Endothelial cell of umbilical vein (primary cell): ENCODE measurements around the gene DDHD1. TPM values are rescaled to one million over a fixed set of nuclear protein-coding genes. Genes with fewer than 3 reads are reported as not detected.

ENCODE experiments used
- BruUV-seq: library from RNA; stranded (reverse); fragments of 400-500 nt; replicated peaks from 2 replicates; lab custom pipeline; 2021; lab: Mats Ljungman, UMichigan
- CTCF ChIA-PET: fragments of 300-600, 350-600 bp; sonication (Branson Sonifier 250); formaldehyde crosslinking; loops from one replicate; lab custom pipeline; 2021; ENCODE audit warnings: antibody characterized with exemption, inconsistent platforms; lab: Charles Lee
- POLR2A ChIA-PET: fragments of 300-600, 350-600 bp; sonication (Branson Sonifier 250); formaldehyde crosslinking; loops from one replicate; lab custom pipeline; 2021; ENCODE audit warnings: antibody characterized with exemption, inconsistent platforms; lab: Charles Lee
- DNase-seq: peaks from one replicate; pipeline ENCODE4 v3.0.0-alpha.2; 2011; ENCODE audit warnings: low read depth, low spot score
- FAIRE-seq: peaks from 2 replicates; lab custom pipeline; 2011; peaks lifted over from hg19 to GRCh38; lab: Jason Lieb, UNC
- H2AFZ ChIP-seq: 2 replicates; pipeline ENCODE4 v1.6.0; 2012; ENCODE audit warnings: low read depth, low read length, control low read depth, inconsistent platforms
- H3K27ac ChIP-seq: 2 replicates; pipeline ENCODE4 v1.5.1; 2011; ENCODE audit warnings: low read depth, mild to moderate bottlenecking, control low read depth, low read length, moderate library complexity; ENCODE audit not compliant: insufficient read depth
- H3K27me3 ChIP-seq, 2 experiments: 2 replicates each; pipeline versions ENCODE4 v1.6.0 to v1.6.1; 2011; ENCODE audit warnings: low read length in 2 of 2, mixed read lengths in 1 of 2; ENCODE audit not compliant: control insufficient read depth in 2 of 2, insufficient read depth in 2 of 2
- H3K36me3 ChIP-seq, 2 experiments: 2 replicates in 1 of 2; 3 replicates in 1 of 2; pipeline ENCODE4 v1.5.1; 2011; ENCODE audit warnings: low read length in 2 of 2, mild to moderate bottlenecking in 1 of 2, moderate library complexity in 1 of 2; ENCODE audit not compliant: control insufficient read depth in 2 of 2, insufficient read depth in 2 of 2; ENCODE audit errors: extremely low read depth in 1 of 2
- H3K4me1 ChIP-seq: 3 replicates; pipeline ENCODE4 v1.5.1; 2011; ENCODE audit warnings: mild to moderate bottlenecking, low read length; ENCODE audit not compliant: control insufficient read depth, insufficient read depth; ENCODE audit errors: extremely low read depth
- H3K4me2 ChIP-seq: 2 replicates; pipeline ENCODE4 v1.6.1; 2011; ENCODE audit warnings: low read length, control low read depth, mixed read lengths; ENCODE audit not compliant: insufficient read depth
- H3K4me3 ChIP-seq, 3 experiments: fragments of 200-600 bp in 1 of 3; sonication (generic), shearing (Covaris generic) in 1 of 3; replicated peaks in 1 of 3; 2 replicates each; pipeline ENCODE4 v1.5.1; 2011 to 2016; ENCODE audit warnings: control low read depth in 3 of 3, low read length in 3 of 3, mild to moderate bottlenecking in 2 of 3, inconsistent platforms in 1 of 3, low read depth in 1 of 3, moderate library complexity in 1 of 3; ENCODE audit not compliant: insufficient read depth in 1 of 3
- H3K79me2 ChIP-seq: 2 replicates; pipeline ENCODE4 v1.6.0; 2012; ENCODE audit warnings: low read length, inconsistent platforms; ENCODE audit not compliant: control insufficient read depth, insufficient read depth
- H3K9ac ChIP-seq: replicated peaks from 2 replicates; pipeline ENCODE3; 2011; ENCODE audit warnings: low read length, control low read depth; ENCODE audit not compliant: insufficient read depth; ENCODE audit errors: extremely low read depth
- H3K9me1 ChIP-seq: replicated peaks from 3 replicates; pipeline ENCODE4 v1.6.0; 2011; ENCODE audit warnings: mild to moderate bottlenecking, low read length; ENCODE audit not compliant: control insufficient read depth, insufficient read depth; ENCODE audit errors: extremely low read depth
- H3K9me3 ChIP-seq: replicated peaks from 2 replicates; pipeline ENCODE4 v1.5.1; 2012; ENCODE audit warnings: low read length, inconsistent platforms; ENCODE audit not compliant: control insufficient read depth, insufficient read depth
- H4K20me1 ChIP-seq: replicated peaks from 2 replicates; pipeline ENCODE3; 2011; ENCODE audit warnings: mild to moderate bottlenecking, low read length; ENCODE audit not compliant: control insufficient read depth, insufficient read depth; ENCODE audit errors: extremely low read depth
- EZH2 ChIP-seq: IDR thresholded peaks from 2 replicates; pipeline ENCODE4 v1.6.1; 2012; ENCODE audit warnings: borderline replicate concordance, low read depth, mild to moderate bottlenecking, moderate library complexity, low read length, inconsistent platforms; ENCODE audit not compliant: severe bottlenecking
- FOS ChIP-seq: IDR thresholded peaks from 2 replicates; pipeline ENCODE4 v1.6.1; 2011; ENCODE audit warnings: mild to moderate bottlenecking, low read length, moderate library complexity, borderline replicate concordance; ENCODE audit not compliant: insufficient read depth
- GATA2 ChIP-seq: IDR thresholded peaks from 2 replicates; pipeline ENCODE4 v1.7.0; 2011; ENCODE audit warnings: low read depth, mild to moderate bottlenecking, moderate library complexity, mixed read lengths, low read length; ENCODE audit not compliant: insufficient read length, insufficient read depth
- JUN ChIP-seq: IDR thresholded peaks from 2 replicates; pipeline ENCODE4 v1.6.1; 2011; ENCODE audit warnings: borderline replicate concordance, low read depth; ENCODE audit not compliant: insufficient read length, insufficient read depth
- MAX ChIP-seq: IDR thresholded peaks from 2 replicates; pipeline ENCODE4 v1.6.1; 2011; ENCODE audit not compliant: insufficient read depth, insufficient read length
- MYC ChIP-seq: IDR thresholded peaks from one replicate; pipeline ENCODE4 v1.6.1; 2011; ENCODE audit warnings: mild to moderate bottlenecking, low read depth, low read length
- POLR2A ChIP-seq: IDR thresholded peaks from 2 replicates; pipeline ENCODE4 v1.6.1; 2012; ENCODE audit warnings: low read depth, mild to moderate bottlenecking, control low read depth, low read length
- POLR2AphosphoS5 ChIP-seq: IDR thresholded peaks from 2 replicates; pipeline ENCODE4 v1.6.1; 2012; ENCODE audit warnings: low read depth, mild to moderate bottlenecking, control low read depth, low read length, moderate library complexity; ENCODE audit not compliant: insufficient read depth
- dilution Hi-C: fragments of 300-500 bp; cut with MboI; formaldehyde crosslinking; loops from one replicate; pipeline ENCODE4 v1.15.0; 2019; ENCODE audit warnings: low sequenced_read_pairs; ENCODE audit not compliant: extremely low pct_ligation_motif_present
- intact Hi-C: fragments of 100-400 bp; cut with micrococcal nuclease; formaldehyde crosslinking; loops from one replicate; pipeline ENCODE4 v1.10.0; 2022
- polyA plus RNA-seq, 4 experiments: library from polyadenylated mRNA; depleted of rRNA in 3 of 4; stranded (reverse) in 3 of 4; unstranded in 1 of 4; fragments of >200 nt; gene quantifications; 2 replicates each; pipeline versions ENCODE4 v1.2.1 to v1.2.3, GENCODE V29; 2011 to 2012; ENCODE audit warnings: missing spikeins in 1 of 4
- total RNA-seq: library from RNA; stranded (reverse); gene quantifications from 2 replicates; pipeline ENCODE4 v1.2.3, GENCODE V29; 2021
- TF ChIP-seq, protein P1 (sequence below), 2 donors: IDR thresholded peaks; 1 replicate in 1 of 2; 2 replicates in 1 of 2; pipeline ENCODE4 v1.5.1; 2011; ENCODE audit warnings: low read length in 2 of 2, mild to moderate bottlenecking in 2 of 2, moderate library complexity in 2 of 2, control low read depth in 1 of 2, inconsistent platforms in 1 of 2, low read depth in 1 of 2; ENCODE audit not compliant: insufficient read depth in 1 of 2; ENCODE audit errors: extremely low read depth in 1 of 2

The DDHD1 gene
- total and polyA plus RNA-seq, 2 donors (not counting 3 experiments of a cell fraction or from before 2014, with no cell fraction given): 2.7 to 12.4 TPM

- no peak overlapping the region for H2AFZ ChIP-seq
- ChIA-PET POLR2A (no interaction called here), CTCF (interaction anchor here (0.9 kb wide), 1 partner anchor 9 kb away, joined by 4 read pairs; no protein-coding TSS in a partner anchor)
- H3K9me1 ChIP-seq: no peaks in the 10 kb centered on the region
- intact Hi-C loops: no loop called here
- no peak overlapping the region for H3K4me3 ChIP-seq
- dilution Hi-C loops: no loop called here
- H3K9ac ChIP-seq: no peak overlapping the region
- no peaks in the 10 kb centered on the region for H3K4me1 ChIP-seq
- FAIRE-seq: no peak
- no TSS peak for BruUV-seq
- H3K27ac ChIP-seq: no peak overlapping the region
- DNase-seq: no peak
- no peak for TF ChIP-seq JUN
- TF ChIP-seq GATA2: no peak
- no peak for TF ChIP-seq MYC
- TF ChIP-seq FOS: no peak
- no peak for TF ChIP-seq MAX
- TF ChIP-seq, protein P1, sequence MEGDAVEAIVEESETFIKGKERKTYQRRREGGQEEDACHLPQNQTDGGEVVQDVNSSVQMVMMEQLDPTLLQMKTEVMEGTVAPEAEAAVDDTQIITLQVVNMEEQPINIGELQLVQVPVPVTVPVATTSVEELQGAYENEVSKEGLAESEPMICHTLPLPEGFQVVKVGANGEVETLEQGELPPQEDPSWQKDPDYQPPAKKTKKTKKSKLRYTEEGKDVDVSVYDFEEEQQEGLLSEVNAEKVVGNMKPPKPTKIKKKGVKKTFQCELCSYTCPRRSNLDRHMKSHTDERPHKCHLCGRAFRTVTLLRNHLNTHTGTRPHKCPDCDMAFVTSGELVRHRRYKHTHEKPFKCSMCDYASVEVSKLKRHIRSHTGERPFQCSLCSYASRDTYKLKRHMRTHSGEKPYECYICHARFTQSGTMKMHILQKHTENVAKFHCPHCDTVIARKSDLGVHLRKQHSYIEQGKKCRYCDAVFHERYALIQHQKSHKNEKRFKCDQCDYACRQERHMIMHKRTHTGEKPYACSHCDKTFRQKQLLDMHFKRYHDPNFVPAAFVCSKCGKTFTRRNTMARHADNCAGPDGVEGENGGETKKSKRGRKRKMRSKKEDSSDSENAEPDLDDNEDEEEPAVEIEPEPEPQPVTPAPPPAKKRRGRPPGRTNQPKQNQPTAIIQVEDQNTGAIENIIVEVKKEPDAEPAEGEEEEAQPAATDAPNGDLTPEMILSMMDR (IDR thresholded peaks at IDR 0.05; ENCODE audit: extremely low read depth in 1 of 2, insufficient read depth in 1 of 2, low read depth in 1 of 2, low read length in 2 of 2): no peak
- no peak for TF ChIP-seq EZH2
- TF ChIP-seq POLR2A: no peak
- no peak for TF ChIP-seq POLR2AphosphoS5
- H4K20me1 ChIP-seq: no peaks in the 10 kb centered on the region
- H3K36me3 ChIP-seq: no peaks in the 10 kb centered on the region
- H3K9me3 ChIP-seq: no peaks in the 10 kb centered on the region
- H3K27me3 ChIP-seq: no peaks in the 10 kb centered on the region
- no peak overlapping the region for H3K4me2 ChIP-seq
- no peaks in the 10 kb centered on the region for H3K79me2 ChIP-seq
These were observed 59.9 kb downstream of the DDHD1 start for GRCh38 chr14:53093206-53093605.
